GM12891 (cell line): ENCODE results near the gene TPM1.

Source experiments
- DNase-seq: peaks from one replicate; pipeline ENCODE4 v3.0.0; 2011; ENCODE audit warnings: low spot score; ENCODE audit not compliant: insufficient read length
- FAIRE-seq: peaks from 2 replicates; lab custom pipeline; 2011; peaks lifted over from hg19 to GRCh38; lab: Jason Lieb, UNC
- PAX5 ChIP-seq: IDR thresholded peaks from 2 replicates; pipeline ENCODE4 v1.6.1; 2011; ENCODE audit warnings: low read length, moderate library complexity, mild to moderate bottlenecking; ENCODE audit not compliant: insufficient read depth, severe bottlenecking
- POLR2A ChIP-seq: IDR thresholded peaks from 2 replicates; pipeline ENCODE4 v1.6.1; 2011; ENCODE audit warnings: low read depth, low read length, control low read depth
- POLR2AphosphoS5 ChIP-seq: IDR thresholded peaks from 2 replicates; pipeline ENCODE4 v1.6.1; 2011; ENCODE audit warnings: low read depth, low read length, control low read depth
- POU2F2 ChIP-seq: IDR thresholded peaks from 2 replicates; pipeline ENCODE4 v1.6.1; 2011; ENCODE audit warnings: low read depth, mild to moderate bottlenecking, control low read depth, low read length, moderate library complexity
- SPI1 ChIP-seq: IDR thresholded peaks from 2 replicates; pipeline ENCODE4 v1.6.1; 2011; ENCODE audit warnings: low read depth, low read length, control low read depth
- TAF1 ChIP-seq: IDR thresholded peaks from 2 replicates; pipeline ENCODE4 v1.6.1; 2011; ENCODE audit warnings: low read depth, low read length, control low read depth

The TPM1 gene

DNA sequence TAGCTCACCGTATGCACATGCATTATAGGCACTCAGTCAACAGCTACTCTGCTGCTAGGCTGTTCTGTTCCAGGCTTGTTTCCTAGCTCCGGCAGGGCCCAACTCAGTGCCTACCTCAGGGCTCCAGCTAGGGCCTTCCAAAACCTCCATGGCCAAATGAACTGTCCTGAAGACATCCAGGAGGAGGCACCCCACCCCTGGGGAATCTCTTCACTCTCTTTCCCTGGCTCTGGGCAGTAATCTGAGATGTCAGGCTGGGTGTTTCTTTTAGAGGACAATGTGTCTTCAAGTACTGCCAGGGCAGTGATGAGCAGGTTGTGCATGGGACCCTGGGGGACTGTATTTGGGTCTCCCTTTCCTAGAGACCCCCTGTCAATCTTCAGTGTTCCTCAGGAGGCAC is 38.3 kb upstream of the TPM1 start:
- FAIRE-seq (no peak), DNase-seq (no peak)
- TF ChIP-seq SPI1: no peak
- no peak for TF ChIP-seq TAF1
- no peak for TF ChIP-seq POLR2A
- TF ChIP-seq POLR2AphosphoS5: no peak
- TF ChIP-seq PAX5: no peak
- TF ChIP-seq POU2F2: no peak

- no peak for DNase-seq
- no peak for FAIRE-seq
- no peak for TF ChIP-seq POLR2A
These were observed 36.3 kb upstream of the TPM1 start for GRCh38 chr15:63006032-63006878.

- FAIRE-seq: no peak
- DNase-seq: no peak
- no peak for TF ChIP-seq POLR2AphosphoS5
- no peak for TF ChIP-seq PAX5
- TF ChIP-seq POLR2A: no peak
- TF ChIP-seq POU2F2: no peak
- TF ChIP-seq TAF1: no peak
- no peak for TF ChIP-seq SPI1
These were observed 34.1 kb upstream of the TPM1 start for GRCh38 chr15:63008333-63009049.

DNA sequence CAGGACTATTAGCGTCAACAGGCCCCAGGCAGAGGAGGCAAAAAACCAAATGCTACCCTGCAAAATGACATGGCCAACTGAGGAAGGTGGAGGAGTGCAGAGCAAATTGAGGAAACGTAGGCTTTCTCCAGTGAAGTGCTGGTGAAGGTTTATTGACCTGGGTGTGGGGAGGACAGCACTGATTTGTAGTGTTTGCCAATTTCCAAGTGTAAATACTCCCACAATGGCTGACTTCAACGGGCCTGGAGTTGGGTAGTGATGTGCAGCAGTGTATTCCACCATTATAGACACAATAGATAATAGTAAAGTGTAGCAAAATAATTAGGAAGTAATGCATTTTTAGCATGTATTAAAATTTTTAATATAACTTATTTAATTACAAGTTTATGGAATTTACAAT is 32.2 kb upstream of the TPM1 start:
- DNase-seq (no peak), FAIRE-seq (no peak)
- TF ChIP-seq POLR2AphosphoS5 (no peak), TAF1 (no peak), SPI1 (no peak), PAX5 (no peak), POLR2A (no peak)

DNA sequence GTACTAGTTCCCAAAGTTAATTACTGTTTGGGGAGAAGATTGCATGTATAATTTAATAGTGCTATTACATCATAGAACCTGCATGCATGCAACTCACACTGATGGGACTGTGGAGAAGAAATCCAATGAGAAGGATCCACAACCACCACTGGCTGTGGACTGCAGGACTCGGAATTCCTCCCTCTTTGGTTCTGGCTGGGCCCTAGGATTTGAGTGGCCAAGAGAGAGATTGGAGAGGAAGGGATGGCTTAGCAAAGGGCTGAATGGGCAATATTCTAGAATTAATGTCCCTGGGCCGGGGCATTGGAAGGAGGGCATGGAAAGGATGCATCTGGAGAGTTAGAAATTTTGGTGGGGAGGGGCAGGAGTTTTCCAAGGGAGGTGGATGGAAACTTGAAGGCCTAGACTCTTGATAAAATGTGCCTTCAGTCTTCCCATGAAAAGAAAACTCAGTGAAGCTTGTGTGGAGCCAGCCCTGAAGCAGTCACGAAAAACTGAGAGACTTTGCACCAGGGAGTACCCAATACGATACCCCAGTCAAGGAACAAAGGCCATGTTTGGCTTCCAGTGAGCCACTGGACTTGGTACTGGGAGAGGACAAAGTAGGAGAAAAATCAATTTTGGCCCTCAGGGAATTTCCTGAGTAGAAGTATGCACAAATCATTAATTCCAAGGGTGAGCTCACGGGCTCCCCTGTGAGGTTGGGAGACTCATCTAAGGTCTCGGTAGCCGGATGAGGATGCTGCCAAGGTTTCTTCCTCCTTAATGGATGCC is 31.4 kb upstream of the TPM1 start:
- DNase-seq (no peak), FAIRE-seq (no peak)
- TF ChIP-seq TAF1 (no peak), POU2F2 (no peak), POLR2A (no peak), SPI1 (no peak), POLR2AphosphoS5 (no peak), PAX5 (no peak)

- FAIRE-seq (no peak), DNase-seq (no peak)
- TF ChIP-seq PAX5 (no peak), POU2F2 (no peak), TAF1 (no peak), POLR2A (no peak), POLR2AphosphoS5 (no peak), SPI1 (no peak)
These were observed 30.1 kb upstream of the TPM1 start for GRCh38 chr15:63012444-63012843.

DNA sequence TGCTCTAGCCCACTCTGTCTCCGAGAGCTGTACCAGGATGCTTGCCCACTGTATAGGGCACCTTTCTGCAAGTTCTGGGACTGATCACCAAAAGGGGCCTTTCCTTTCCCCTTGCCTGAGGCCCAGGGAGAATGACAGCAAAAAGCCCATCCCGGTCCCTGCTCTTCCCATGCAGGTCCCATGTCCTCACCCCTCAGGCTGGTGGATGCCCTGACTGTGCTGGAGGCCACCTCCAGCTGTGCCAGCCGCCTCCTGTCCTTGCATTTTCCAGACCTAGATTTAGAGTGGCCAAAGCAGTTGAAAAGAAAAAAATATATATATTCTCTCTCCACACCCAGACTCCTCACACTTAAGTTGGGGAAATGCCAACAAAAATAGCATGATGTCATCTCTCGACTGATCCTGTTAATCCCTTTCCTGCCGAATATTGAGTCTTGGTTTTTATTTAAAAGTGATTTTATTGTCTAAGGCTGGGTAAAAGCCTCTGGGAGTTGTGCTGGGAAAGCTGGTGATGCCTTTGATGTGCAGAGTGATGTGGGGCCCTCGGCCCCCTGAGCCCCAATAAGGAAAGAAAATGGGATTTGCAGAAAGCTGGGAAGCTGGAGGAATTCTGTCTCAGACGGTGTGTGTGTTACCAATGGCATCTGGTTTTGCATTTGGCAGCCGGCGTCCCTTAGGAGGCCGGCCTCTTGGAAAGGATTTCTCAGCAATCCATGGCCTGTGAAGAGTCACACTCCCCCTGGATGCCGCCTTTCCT is 29.3 kb upstream of the TPM1 start:
- DNase-seq (no peak), FAIRE-seq (no peak)
- TF ChIP-seq POLR2AphosphoS5 (no peak), SPI1 (no peak), POLR2A (no peak)

DNA sequence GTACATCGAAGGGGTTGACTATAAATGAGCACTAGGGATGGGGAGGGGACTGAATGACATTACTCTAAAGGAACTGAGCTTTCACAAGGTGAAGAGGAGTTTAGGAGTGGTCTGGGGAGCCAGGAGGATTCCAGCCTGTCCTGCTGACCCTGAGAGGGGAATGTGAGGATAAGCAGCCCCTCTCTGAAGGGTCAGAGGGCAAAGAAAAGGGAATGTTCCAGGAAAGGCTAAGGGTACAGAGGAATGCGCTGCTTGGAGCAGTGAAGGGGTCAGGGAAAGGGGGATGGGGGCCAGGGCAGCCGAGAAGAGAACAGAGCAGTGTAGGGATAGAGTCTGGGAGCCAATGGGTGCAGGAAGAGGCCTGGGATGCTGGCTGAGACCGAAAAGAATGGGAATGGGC is 28.0 kb upstream of the TPM1 start:
- TF ChIP-seq POLR2AphosphoS5 (no peak), PAX5 (no peak), POLR2A (no peak), TAF1 (no peak), SPI1 (no peak), POU2F2 (no peak)
- no peak for FAIRE-seq
- no peak for DNase-seq

DNA sequence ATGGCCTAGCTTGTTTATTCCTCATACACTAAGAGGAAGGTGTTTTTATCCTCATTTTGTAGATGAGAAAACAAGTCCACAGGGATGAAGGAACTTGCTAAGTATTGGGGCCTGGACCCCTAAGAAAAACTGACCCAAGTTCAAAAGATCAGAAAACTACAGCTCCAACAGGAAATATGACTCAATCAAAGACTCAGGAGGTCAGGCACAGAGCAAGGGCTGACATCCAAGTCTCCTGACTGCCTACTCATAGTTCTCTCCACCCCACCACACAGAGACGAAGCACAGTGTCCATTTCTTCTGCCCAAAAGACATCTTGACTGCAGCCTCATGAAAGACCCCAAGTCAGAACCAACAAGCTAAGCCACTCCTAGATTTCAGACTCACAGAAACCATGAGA is 26.9 kb upstream of the TPM1 start:
- TF ChIP-seq POLR2A: no peak
- TF ChIP-seq POU2F2: no peak
- no peak for TF ChIP-seq PAX5
- no peak for TF ChIP-seq TAF1
- TF ChIP-seq POLR2AphosphoS5: no peak
- no peak for TF ChIP-seq SPI1
- DNase-seq (no peak), FAIRE-seq (no peak)
